HCT116 (cell line): Measurements from ENCODE around the gene IMMP2L. TPM values are rescaled to one million over a fixed set of nuclear protein-coding genes. Genes with fewer than 3 reads are reported as not detected.

Experiments used
- ATAC-seq: fragments of 200-7000 bp; cut with Tn5 transposase; 2 replicates; pipeline ENCODE4 v1.9.1; 2020; ENCODE audit warnings: mild to moderate bottlenecking, moderate library complexity
- BruUV-seq: library from RNA; stranded (reverse); fragments of 400-500 nt; replicated peaks from 2 replicates; lab custom pipeline; 2021; lab: Mats Ljungman, UMichigan
- CTCF ChIA-PET: fragments of 300-600 bp; sonication (Branson Sonifier 250); formaldehyde crosslinking; loops from one replicate; lab custom pipeline; 2021; ENCODE audit warnings: antibody characterized with exemption; lab: Charles Lee
- POLR2A ChIA-PET: fragments of 300-600, 350-600 bp; sonication (Branson Sonifier 250); formaldehyde crosslinking; loops from one replicate; lab custom pipeline; 2021; ENCODE audit warnings: antibody characterized with exemption; lab: Charles Lee
- RAD21 ChIA-PET, 2 experiments: fragments of 300-600 bp; sonication (Branson Sonifier 250); formaldehyde crosslinking; loops; one replicate each; lab custom pipeline; 2023; ENCODE audit warnings: low total read pairs in 2 of 2; ENCODE audit not compliant: uncharacterized antibody in 2 of 2, unreplicated experiment in 2 of 2, low non-redundant PET in 1 of 2; lab: Charles Lee
- DNase-seq: peaks from one replicate; pipeline ENCODE4 v3.0.0-alpha.2; 2010; ENCODE audit warnings: low read depth, low spot score
- H2AFZ ChIP-seq: fragments of 200-600 bp; shearing (Covaris generic), sonication (generic); 2 replicates; pipeline ENCODE4 v1.6.1; 2017; ENCODE audit warnings: low read depth, mixed run types, mixed read lengths, antibody characterized with exemption, low read length; ENCODE audit not compliant: poor library complexity, severe bottlenecking
- H3K27ac ChIP-seq: 2 replicates; pipeline ENCODE4 v1.5.1; 2012; ENCODE audit warnings: low read depth, low read length
- H3K27me3 ChIP-seq: fragments of 200-600 bp; sonication (generic); 2 replicates; pipeline ENCODE4 v1.6.1; 2016; ENCODE audit warnings: mixed run types, low read length, mixed read lengths; ENCODE audit not compliant: insufficient read depth
- H3K36me3 ChIP-seq, 2 experiments: fragments of 200-500 bp in 1 of 2; fragments of 200-600 bp in 1 of 2; sonication (Bioruptor generic) in 1 of 2; sonication (generic) in 1 of 2; 2 replicates each; pipeline versions ENCODE4 v1.5.1 to v1.6.1; 2014 to 2016; ENCODE audit warnings: low read length in 2 of 2, inconsistent platforms in 1 of 2, mixed read lengths in 1 of 2, mixed run types in 1 of 2; ENCODE audit not compliant: insufficient read depth in 2 of 2, control insufficient read depth in 1 of 2
- H3K4me1 ChIP-seq, 2 experiments: fragments of 200-600 bp in 1 of 2; sonication (generic) in 1 of 2; 2 replicates each; pipeline versions ENCODE4 v1.5.1 to v1.6.1; 2012 to 2017; ENCODE audit warnings: low read length in 2 of 2, inconsistent platforms in 1 of 2, mild to moderate bottlenecking in 1 of 2, mixed read lengths in 1 of 2, mixed run types in 1 of 2, moderate library complexity in 1 of 2; ENCODE audit not compliant: insufficient read depth in 2 of 2, control insufficient read depth in 1 of 2
- H3K4me2 ChIP-seq: fragments of 200-600 bp; sonication (generic); 2 replicates; pipeline ENCODE4 v1.6.1; 2017; ENCODE audit warnings: mixed run types, low read length, mixed read lengths
- H3K4me3 ChIP-seq, 2 experiments: fragments of 200-600 bp in 1 of 2; sonication (generic) in 1 of 2; replicated peaks in 1 of 2; 2 replicates each; pipeline ENCODE4 v1.5.1; 2011 to 2016; ENCODE audit warnings: low read length in 2 of 2, control low read depth in 1 of 2, low read depth in 1 of 2, mild to moderate bottlenecking in 1 of 2, mixed read lengths in 1 of 2, mixed run types in 1 of 2
- H3K79me2 ChIP-seq: fragments of 200-600 bp; sonication (generic); 2 replicates; pipeline ENCODE4 v1.6.1; 2017; ENCODE audit warnings: mild to moderate bottlenecking, mixed run types, low read length, moderate library complexity, mixed read lengths; ENCODE audit not compliant: insufficient read depth
- H3K9ac ChIP-seq: fragments of 200-600 bp; sonication (generic); 2 replicates; pipeline ENCODE4 v1.6.1; 2016; ENCODE audit warnings: low read length, mixed read lengths
- H3K9me2 ChIP-seq: fragments of 200-600 bp; sonication (generic), shearing (Covaris generic); 2 replicates; pipeline ENCODE4 v1.6.1; 2017; ENCODE audit warnings: mixed run types, mild to moderate bottlenecking, moderate library complexity; ENCODE audit not compliant: insufficient read depth
- H3K9me3 ChIP-seq, 2 experiments: fragments of 200-500 bp in 1 of 2; fragments of 200-600 bp in 1 of 2; sonication (Bioruptor generic) in 1 of 2; sonication (generic) in 1 of 2; 2 replicates each; pipeline ENCODE4 v1.6.1; 2014 to 2017; ENCODE audit warnings: low read length in 2 of 2, mixed read lengths in 2 of 2, inconsistent platforms in 1 of 2, low read depth in 1 of 2, mild to moderate bottlenecking in 1 of 2, mixed run types in 1 of 2, moderate library complexity in 1 of 2; ENCODE audit not compliant: control insufficient read depth in 1 of 2, insufficient read depth in 1 of 2
- H4K20me1 ChIP-seq: fragments of 200-600 bp; sonication (generic), shearing (Covaris generic); 2 replicates; pipeline ENCODE4 v1.6.1; 2017; ENCODE audit warnings: mixed run types, mild to moderate bottlenecking, moderate library complexity; ENCODE audit not compliant: insufficient read depth
- CEBPB ChIP-seq: IDR thresholded peaks from 2 replicates; pipeline ENCODE4 v1.6.1; 2012; ENCODE audit warnings: low read depth
- SRF ChIP-seq: IDR thresholded peaks from 2 replicates; pipeline ENCODE4 v1.6.1; 2012; ENCODE audit warnings: low read depth
- TCF7L2 ChIP-seq: IDR thresholded peaks from 2 replicates; pipeline ENCODE4 v1.7.0; 2011; ENCODE audit warnings: borderline replicate concordance, inconsistent platforms; ENCODE audit not compliant: insufficient read depth, insufficient read length; ENCODE audit errors: extremely low read depth
- YY1 ChIP-seq: IDR thresholded peaks from 2 replicates; pipeline ENCODE4 v1.6.1; 2011; ENCODE audit warnings: low read length, low read depth, moderate library complexity, mild to moderate bottlenecking; ENCODE audit not compliant: insufficient replicate concordance; ENCODE audit errors: extremely low read depth
- intact Hi-C: fragments of 100-400 bp; cut with micrococcal nuclease; formaldehyde crosslinking; loops from 2 replicates; pipeline ENCODE4 v1.10.0; 2022
- total RNA-seq: library from RNA; stranded (reverse); gene quantifications from one replicate; pipeline ENCODE4 v1.2.1, GENCODE V29; 2021; ENCODE audit not compliant: unreplicated experiment
- TF ChIP-seq, protein P1 (sequence below): IDR thresholded peaks from 2 replicates; pipeline ENCODE4 v1.6.1; 2012; ENCODE audit warnings: low read depth
- TF ChIP-seq, protein P2 (sequence below): IDR thresholded peaks from 2 replicates; pipeline ENCODE4 v1.6.1; 2012
- TF ChIP-seq, protein P3 (sequence below): IDR thresholded peaks from 2 replicates; pipeline ENCODE4 v1.6.1; 2011; ENCODE audit warnings: mild to moderate bottlenecking, low read length, moderate library complexity; ENCODE audit not compliant: insufficient replicate concordance; ENCODE audit errors: extremely low read depth
- TF ChIP-seq, protein P4 (sequence below), 3 experiments: fragments of 200-600 bp in 1 of 3; sonication (generic) in 1 of 3; IDR thresholded peaks in 2 of 3; conservative IDR thresholded peaks in 1 of 3; 2 replicates each; pipeline ENCODE4 v1.5.1; 2012 to 2017; ENCODE audit warnings: low read depth in 2 of 3, low read length in 2 of 3, antibody characterized with exemption in 1 of 3, borderline replicate concordance in 1 of 3, control low read depth in 1 of 3, mild to moderate bottlenecking in 1 of 3, mixed read lengths in 1 of 3, mixed run types in 1 of 3, moderate library complexity in 1 of 3; ENCODE audit not compliant: insufficient read depth in 1 of 3

The IMMP2L gene
- total RNA-seq, 1 experiment from 2014 or later = 21.1 TPM

GRCh38 chr7:110645060-110645459 is 917.2 kb downstream of the IMMP2L start:
- no peak overlapping the region for H3K4me3 ChIP-seq
- TF ChIP-seq, protein P1, sequence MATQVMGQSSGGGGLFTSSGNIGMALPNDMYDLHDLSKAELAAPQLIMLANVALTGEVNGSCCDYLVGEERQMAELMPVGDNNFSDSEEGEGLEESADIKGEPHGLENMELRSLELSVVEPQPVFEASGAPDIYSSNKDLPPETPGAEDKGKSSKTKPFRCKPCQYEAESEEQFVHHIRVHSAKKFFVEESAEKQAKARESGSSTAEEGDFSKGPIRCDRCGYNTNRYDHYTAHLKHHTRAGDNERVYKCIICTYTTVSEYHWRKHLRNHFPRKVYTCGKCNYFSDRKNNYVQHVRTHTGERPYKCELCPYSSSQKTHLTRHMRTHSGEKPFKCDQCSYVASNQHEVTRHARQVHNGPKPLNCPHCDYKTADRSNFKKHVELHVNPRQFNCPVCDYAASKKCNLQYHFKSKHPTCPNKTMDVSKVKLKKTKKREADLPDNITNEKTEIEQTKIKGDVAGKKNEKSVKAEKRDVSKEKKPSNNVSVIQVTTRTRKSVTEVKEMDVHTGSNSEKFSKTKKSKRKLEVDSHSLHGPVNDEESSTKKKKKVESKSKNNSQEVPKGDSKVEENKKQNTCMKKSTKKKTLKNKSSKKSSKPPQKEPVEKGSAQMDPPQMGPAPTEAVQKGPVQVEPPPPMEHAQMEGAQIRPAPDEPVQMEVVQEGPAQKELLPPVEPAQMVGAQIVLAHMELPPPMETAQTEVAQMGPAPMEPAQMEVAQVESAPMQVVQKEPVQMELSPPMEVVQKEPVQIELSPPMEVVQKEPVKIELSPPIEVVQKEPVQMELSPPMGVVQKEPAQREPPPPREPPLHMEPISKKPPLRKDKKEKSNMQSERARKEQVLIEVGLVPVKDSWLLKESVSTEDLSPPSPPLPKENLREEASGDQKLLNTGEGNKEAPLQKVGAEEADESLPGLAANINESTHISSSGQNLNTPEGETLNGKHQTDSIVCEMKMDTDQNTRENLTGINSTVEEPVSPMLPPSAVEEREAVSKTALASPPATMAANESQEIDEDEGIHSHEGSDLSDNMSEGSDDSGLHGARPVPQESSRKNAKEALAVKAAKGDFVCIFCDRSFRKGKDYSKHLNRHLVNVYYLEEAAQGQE = no peak
- no peak for TF ChIP-seq YY1
- H3K9me3 ChIP-seq = no peaks in the 10 kb centered on the region
- no peaks in the 10 kb centered on the region for H3K79me2 ChIP-seq
- ATAC-seq = no peak
- H3K9ac ChIP-seq = no peak overlapping the region
- H2AFZ ChIP-seq = no peak overlapping the region
- no peaks in the 10 kb centered on the region for H3K4me1 ChIP-seq
- CTCF ChIA-PET = no interaction called here
- BruUV-seq = no TSS peak
- H3K36me3 ChIP-seq = no peaks in the 10 kb centered on the region
- RAD21 ChIA-PET = no interaction called here
- H3K27ac ChIP-seq = no peak overlapping the region
- H4K20me1 ChIP-seq = no peaks in the 10 kb centered on the region
- intact Hi-C loops = no loop called here
- POLR2A ChIA-PET = no interaction called here
- DNase-seq = no peak
- H3K9me2 ChIP-seq = no peaks in the 10 kb centered on the region
- H3K4me2 ChIP-seq = no peak overlapping the region
- no peaks in the 10 kb centered on the region for H3K27me3 ChIP-seq

DNA sequence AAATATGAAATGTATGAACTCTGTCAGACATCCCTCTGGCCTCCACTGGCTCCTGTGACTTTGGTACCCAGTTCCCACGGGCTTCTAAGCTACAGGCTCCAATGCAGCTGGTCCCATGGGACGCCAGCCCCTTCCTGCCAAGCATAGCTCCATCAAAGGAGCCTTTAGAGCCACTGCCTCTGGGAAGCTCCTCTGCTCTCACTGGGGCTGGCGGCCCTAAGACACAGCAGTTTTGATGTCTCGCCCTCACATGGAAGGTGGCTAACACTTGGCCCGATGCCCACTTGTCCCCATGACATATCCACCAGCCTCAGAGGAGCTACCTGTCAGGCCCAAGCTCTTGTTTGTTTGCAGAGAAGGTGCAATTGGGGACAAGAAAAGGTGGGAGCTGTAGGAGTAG is 925.0 kb downstream of the IMMP2L start:
- H3K4me2 ChIP-seq = no peak overlapping the region
- no peaks in the 10 kb centered on the region for H3K9me3 ChIP-seq
- H3K4me3 ChIP-seq = no peak overlapping the region
- ChIA-PET POLR2A (no interaction called here), CTCF (no interaction called here), RAD21 (no interaction called here)
- no peak overlapping the region for H2AFZ ChIP-seq
- BruUV-seq = no TSS peak
- ATAC-seq (no peak), DNase-seq (no peak)
- H3K27me3 ChIP-seq = no peaks in the 10 kb centered on the region
- H3K9ac ChIP-seq = no peak overlapping the region
- TF ChIP-seq CEBPB = no peak
- TF ChIP-seq, protein P2, sequence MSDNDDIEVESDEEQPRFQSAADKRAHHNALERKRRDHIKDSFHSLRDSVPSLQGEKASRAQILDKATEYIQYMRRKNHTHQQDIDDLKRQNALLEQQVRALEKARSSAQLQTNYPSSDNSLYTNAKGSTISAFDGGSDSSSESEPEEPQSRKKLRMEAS = no peak
- TF ChIP-seq SRF = no peak
- TF ChIP-seq, protein P3, sequence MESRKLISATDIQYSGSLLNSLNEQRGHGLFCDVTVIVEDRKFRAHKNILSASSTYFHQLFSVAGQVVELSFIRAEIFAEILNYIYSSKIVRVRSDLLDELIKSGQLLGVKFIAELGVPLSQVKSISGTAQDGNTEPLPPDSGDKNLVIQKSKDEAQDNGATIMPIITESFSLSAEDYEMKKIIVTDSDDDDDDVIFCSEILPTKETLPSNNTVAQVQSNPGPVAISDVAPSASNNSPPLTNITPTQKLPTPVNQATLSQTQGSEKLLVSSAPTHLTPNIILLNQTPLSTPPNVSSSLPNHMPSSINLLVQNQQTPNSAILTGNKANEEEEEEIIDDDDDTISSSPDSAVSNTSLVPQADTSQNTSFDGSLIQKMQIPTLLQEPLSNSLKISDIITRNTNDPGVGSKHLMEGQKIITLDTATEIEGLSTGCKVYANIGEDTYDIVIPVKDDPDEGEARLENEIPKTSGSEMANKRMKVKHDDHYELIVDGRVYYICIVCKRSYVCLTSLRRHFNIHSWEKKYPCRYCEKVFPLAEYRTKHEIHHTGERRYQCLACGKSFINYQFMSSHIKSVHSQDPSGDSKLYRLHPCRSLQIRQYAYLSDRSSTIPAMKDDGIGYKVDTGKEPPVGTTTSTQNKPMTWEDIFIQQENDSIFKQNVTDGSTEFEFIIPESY = no peak
- no peak for TF ChIP-seq TCF7L2
- TF ChIP-seq, protein P4, sequence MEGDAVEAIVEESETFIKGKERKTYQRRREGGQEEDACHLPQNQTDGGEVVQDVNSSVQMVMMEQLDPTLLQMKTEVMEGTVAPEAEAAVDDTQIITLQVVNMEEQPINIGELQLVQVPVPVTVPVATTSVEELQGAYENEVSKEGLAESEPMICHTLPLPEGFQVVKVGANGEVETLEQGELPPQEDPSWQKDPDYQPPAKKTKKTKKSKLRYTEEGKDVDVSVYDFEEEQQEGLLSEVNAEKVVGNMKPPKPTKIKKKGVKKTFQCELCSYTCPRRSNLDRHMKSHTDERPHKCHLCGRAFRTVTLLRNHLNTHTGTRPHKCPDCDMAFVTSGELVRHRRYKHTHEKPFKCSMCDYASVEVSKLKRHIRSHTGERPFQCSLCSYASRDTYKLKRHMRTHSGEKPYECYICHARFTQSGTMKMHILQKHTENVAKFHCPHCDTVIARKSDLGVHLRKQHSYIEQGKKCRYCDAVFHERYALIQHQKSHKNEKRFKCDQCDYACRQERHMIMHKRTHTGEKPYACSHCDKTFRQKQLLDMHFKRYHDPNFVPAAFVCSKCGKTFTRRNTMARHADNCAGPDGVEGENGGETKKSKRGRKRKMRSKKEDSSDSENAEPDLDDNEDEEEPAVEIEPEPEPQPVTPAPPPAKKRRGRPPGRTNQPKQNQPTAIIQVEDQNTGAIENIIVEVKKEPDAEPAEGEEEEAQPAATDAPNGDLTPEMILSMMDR (IDR thresholded peaks at IDR 0.05 in 2 of 3, conservative IDR thresholded peaks at IDR 0.05 in 1 of 3; ENCODE audit: borderline replicate concordance in 1 of 3, insufficient read depth in 1 of 3, low read depth in 2 of 3, low read length in 2 of 3) = no peak
- intact Hi-C loops = no loop called here
- H3K36me3 ChIP-seq = no peaks in the 10 kb centered on the region
- no peaks in the 10 kb centered on the region for H3K79me2 ChIP-seq
- H3K27ac ChIP-seq = no peak overlapping the region
- H3K4me1 ChIP-seq = no peaks in the 10 kb centered on the region
- no peaks in the 10 kb centered on the region for H3K9me2 ChIP-seq
- no peaks in the 10 kb centered on the region for H4K20me1 ChIP-seq
